Stimulated activated memory B cell treated with anti-CD40 and anti-IgM and Interleukin-4, amounts not matched to agents 10 μg/mL and 1 μg/mL and 100 μg/mL, for 72 hours (primary cell): Measurements from ENCODE around the gene TRHDE.
A peak's percentile ranks its signal among the peaks of the same experiment; 100 is the strongest.

Experiments
- ATAC-seq: fragments of 150-1000 bp; cut with Tn5 transposase; 2 replicates; pipeline ENCODE4 v1.10.0; 2021
- H3K27ac Mint-ChIP-seq: one replicate; pipeline ENCODE4 v1.8.0; 2022; ENCODE audit warnings: mild to moderate bottlenecking, mixed read lengths
- H3K27me3 Mint-ChIP-seq: one replicate; pipeline ENCODE4 v1.8.0; 2022; ENCODE audit warnings: mixed read lengths
- H3K36me3 Mint-ChIP-seq: one replicate; pipeline ENCODE4 v1.8.0; 2022; ENCODE audit warnings: mixed read lengths
- H3K4me1 Mint-ChIP-seq: one replicate; pipeline ENCODE4 v1.8.0; 2022; ENCODE audit warnings: mixed read lengths
- H3K4me3 Mint-ChIP-seq: one replicate; pipeline ENCODE4 v1.8.0; 2022; ENCODE audit warnings: mild to moderate bottlenecking, moderate library complexity, mixed read lengths
- H3K9me3 Mint-ChIP-seq: one replicate; pipeline ENCODE4 v1.8.0; 2022; ENCODE audit warnings: mixed read lengths

TRHDE gene

GRCh38 chr12:72521326-72521725 lies 249.2 kb downstream of the TRHDE start:
- ATAC-seq, result no peak
- Mint-ChIP-seq H3K27ac (no peak overlapping the region), H3K27me3 (no peaks in the 10 kb centered on the region), H3K36me3 (no peaks in the 10 kb centered on the region), H3K4me1 (no peaks in the 10 kb centered on the region), H3K9me3 (peaks cover 3% of the 10 kb centered on the region), H3K4me3 (no peak overlapping the region)

- H3K9me3 Mint-ChIP-seq, result peaks cover 6% of the 10 kb centered on the region
- no peaks in the 10 kb centered on the region for H3K27me3 Mint-ChIP-seq
- no peaks in the 10 kb centered on the region for H3K36me3 Mint-ChIP-seq
- H3K27ac Mint-ChIP-seq, result no peak overlapping the region
- no peaks in the 10 kb centered on the region for H3K4me1 Mint-ChIP-seq
- no peak for ATAC-seq
- no peak overlapping the region for H3K4me3 Mint-ChIP-seq
Measured at GRCh38 chr12:72522411-72522810, 250.2 kb downstream of the TRHDE start.

DNA sequence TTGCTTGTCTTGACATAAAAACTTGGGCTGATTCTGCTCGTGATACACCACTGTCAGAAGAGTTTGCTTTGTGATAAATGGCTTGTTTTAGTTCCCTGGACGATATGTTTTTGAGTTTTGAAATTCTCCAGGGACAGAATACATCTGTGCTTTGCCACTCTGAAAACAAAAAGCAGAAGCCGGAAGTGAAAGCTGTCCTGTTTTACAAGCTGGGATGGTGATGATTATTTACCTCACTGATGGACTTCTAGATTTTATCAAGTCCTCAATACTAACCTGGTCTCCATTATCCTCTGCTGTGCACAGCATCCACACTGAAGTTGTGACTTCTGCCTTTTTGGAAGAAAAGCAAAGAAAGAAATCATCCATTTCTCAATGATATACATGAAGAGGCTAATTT lies 251.6 kb downstream of the TRHDE start:
- ATAC-seq, result no peak
- H3K36me3 Mint-ChIP-seq, result no peaks in the 10 kb centered on the region
- no peak overlapping the region for H3K4me3 Mint-ChIP-seq
- no peaks in the 10 kb centered on the region for H3K4me1 Mint-ChIP-seq
- no peaks in the 10 kb centered on the region for H3K27me3 Mint-ChIP-seq
- H3K9me3 Mint-ChIP-seq, result peaks cover 6% of the 10 kb centered on the region
- H3K27ac Mint-ChIP-seq, result no peak overlapping the region

DNA sequence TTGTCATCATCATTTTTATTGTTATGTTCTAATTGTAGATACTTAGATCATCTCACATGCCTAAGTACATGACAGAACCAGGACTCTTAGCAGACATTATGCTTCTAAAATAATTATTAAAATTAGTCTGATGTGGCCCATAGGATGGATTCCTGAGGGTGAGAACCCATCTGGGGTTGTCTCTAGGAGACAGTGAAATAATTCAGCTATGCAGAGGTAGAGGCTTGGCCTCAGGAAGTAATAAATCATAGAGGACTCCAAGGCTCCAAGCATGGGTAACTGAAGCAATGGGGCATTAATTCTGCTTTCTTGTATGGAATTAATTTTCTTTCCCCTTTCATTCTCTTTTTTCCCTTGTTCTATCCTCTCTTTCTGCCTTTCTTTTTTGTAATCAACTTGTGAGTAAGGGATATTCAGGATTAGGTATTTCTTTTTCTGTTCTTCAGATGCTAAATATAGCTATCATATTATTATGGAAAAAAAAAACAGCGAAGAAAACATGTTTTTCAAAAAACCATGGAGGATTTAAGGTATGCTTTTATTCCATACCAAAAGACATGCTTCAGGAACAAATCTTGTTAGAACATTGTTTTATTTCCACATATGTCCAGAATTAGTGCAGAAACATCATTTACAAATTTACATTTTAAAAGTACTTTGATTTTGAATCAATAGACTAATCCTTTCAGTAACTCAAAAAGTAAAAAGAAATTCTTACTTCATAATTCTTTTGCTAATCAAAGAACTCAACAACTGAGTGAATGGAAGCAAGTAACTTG lies 263.2 kb downstream of the TRHDE start:
- Mint-ChIP-seq H3K27ac (no peak overlapping the region), H3K4me1 (no peaks in the 10 kb centered on the region), H3K36me3 (no peaks in the 10 kb centered on the region), H3K9me3 (peaks cover 10% of the 10 kb centered on the region), H3K4me3 (no peak overlapping the region), H3K27me3 (peaks cover 7% of the 10 kb centered on the region)
- no peak for ATAC-seq

DNA sequence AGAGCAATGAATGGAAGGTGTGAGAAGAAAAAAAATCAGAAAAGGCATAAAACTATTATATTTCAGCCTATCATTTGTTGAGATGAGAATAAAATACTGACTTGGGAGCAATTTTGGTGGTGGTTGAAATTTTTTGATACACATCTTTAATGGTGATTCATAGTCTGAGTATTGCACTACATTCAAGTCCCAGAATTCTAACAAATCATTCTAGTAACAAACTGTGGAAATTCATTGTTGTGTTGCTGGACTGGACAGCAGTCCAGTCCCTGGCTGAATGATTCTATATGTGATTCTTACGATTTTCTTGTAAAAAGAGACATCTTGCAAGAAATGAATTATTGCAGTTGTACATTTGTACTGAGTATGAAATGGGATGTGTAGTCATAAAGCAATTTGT lies 268.6 kb downstream of the TRHDE start:
- ATAC-seq, result no peak
- peaks cover 7% of the 10 kb centered on the region for H3K9me3 Mint-ChIP-seq
- H3K27me3 Mint-ChIP-seq, result no peaks in the 10 kb centered on the region
- H3K36me3 Mint-ChIP-seq, result no peaks in the 10 kb centered on the region
- H3K27ac Mint-ChIP-seq, result no peak overlapping the region
- H3K4me3 Mint-ChIP-seq, result no peak overlapping the region
- H3K4me1 Mint-ChIP-seq, result no peaks in the 10 kb centered on the region

DNA sequence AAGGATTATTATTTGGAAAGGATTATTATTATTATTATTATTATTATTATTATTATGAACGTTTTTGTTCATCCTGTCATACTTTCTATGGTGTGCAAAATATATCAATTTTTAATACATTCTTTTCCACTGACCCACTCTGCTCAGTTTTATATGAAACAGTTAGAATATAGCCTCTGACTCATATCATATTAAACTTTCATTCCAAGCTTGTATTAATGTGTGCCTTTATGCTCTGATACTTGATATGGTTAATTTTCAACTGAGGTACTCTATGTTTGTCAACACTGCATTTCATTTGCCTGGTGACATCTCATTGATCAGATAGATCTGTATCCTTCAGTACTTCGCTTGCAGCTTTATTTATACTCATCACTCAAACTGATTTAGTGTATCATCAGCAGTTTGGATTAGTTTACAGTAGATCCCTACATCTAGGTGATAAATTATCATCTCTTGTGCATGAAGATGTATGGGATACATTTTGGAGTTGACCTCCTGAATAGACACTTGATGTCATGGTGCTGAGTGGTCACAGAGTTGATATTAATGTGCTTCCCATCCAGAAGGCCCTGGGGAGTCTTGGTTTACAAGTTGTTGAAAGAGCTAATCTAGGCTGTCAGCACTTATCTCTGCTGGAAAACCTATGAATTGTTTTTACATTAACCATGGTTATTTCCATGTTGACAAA lies 271.8 kb downstream of the TRHDE start:
- ATAC-seq, result no peak
- no peaks in the 10 kb centered on the region for H3K9me3 Mint-ChIP-seq
- no peaks in the 10 kb centered on the region for H3K36me3 Mint-ChIP-seq
- no peak overlapping the region for H3K4me3 Mint-ChIP-seq
- H3K27me3 Mint-ChIP-seq, result no peaks in the 10 kb centered on the region
- no peak overlapping the region for H3K27ac Mint-ChIP-seq
- H3K4me1 Mint-ChIP-seq, result no peaks in the 10 kb centered on the region

GRCh38 chr12:72546106-72546505 lies 273.9 kb downstream of the TRHDE start:
- Mint-ChIP-seq H3K4me3 (no peak overlapping the region), H3K4me1 (no peaks in the 10 kb centered on the region), H3K27ac (no peak overlapping the region), H3K36me3 (no peaks in the 10 kb centered on the region), H3K27me3 (no peaks in the 10 kb centered on the region), H3K9me3 (no peaks in the 10 kb centered on the region)
- no peak for ATAC-seq

- no peak overlapping the region for H3K4me3 Mint-ChIP-seq
- no peaks in the 10 kb centered on the region for H3K4me1 Mint-ChIP-seq
- no peaks in the 10 kb centered on the region for H3K36me3 Mint-ChIP-seq
- no peaks in the 10 kb centered on the region for H3K9me3 Mint-ChIP-seq
- H3K27me3 Mint-ChIP-seq, result no peaks in the 10 kb centered on the region
- ATAC-seq, result no peak
- H3K27ac Mint-ChIP-seq, result no peak overlapping the region
Measured at GRCh38 chr12:72547573-72547972, 275.4 kb downstream of the TRHDE start.

GRCh38 chr12:72549184-72549583 lies 277.0 kb downstream of the TRHDE start:
- Mint-ChIP-seq H3K36me3 (no peaks in the 10 kb centered on the region), H3K27ac (no peak overlapping the region), H3K27me3 (no peaks in the 10 kb centered on the region), H3K4me3 (no peak overlapping the region), H3K9me3 (no peaks in the 10 kb centered on the region), H3K4me1 (no peaks in the 10 kb centered on the region)
- ATAC-seq, result no peak

DNA sequence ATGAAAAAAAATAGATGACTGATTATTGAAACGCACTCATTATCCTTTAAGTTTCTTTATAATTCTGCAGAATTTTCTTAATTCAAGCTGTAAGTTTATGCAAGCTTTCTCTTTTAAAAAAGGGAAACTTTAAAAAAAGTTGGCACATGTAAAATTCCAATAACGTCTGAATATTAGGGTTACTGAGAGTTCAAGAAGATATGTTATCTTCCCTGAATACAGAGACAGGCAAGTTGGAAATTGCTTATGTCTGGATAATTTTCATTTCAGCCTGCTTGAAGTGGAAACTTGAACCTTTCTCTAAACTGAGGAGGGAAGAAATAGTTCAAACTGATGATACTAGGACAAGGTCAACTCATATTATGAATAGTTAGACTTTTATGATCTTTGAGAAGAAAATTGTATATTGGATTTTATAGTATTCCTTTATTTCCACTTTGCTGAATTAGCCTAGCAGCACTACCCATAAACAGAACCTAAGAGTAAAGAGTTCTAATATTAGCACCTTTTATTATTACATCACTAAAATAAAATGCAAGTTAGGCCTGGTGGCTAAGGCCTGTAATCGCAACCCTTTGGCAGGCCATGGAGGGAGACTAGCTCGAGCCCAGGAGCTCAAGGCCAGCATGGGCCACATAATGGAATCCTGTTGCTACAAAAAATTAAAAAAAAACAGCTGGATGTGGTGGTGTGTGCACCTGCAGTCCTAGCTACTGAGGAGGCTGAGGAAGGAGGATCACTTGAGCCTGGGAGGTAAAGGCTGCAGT lies 288.0 kb downstream of the TRHDE start:
- Mint-ChIP-seq H3K27me3 (no peaks in the 10 kb centered on the region), H3K9me3 (no peaks in the 10 kb centered on the region), H3K27ac (no peak overlapping the region), H3K36me3 (no peaks in the 10 kb centered on the region), H3K4me1 (no peaks in the 10 kb centered on the region), H3K4me3 (no peak overlapping the region)
- no peak for ATAC-seq

GRCh38 chr12:72570601-72571000 lies 298.4 kb downstream of the TRHDE start:
- no peak overlapping the region for H3K27ac Mint-ChIP-seq
- H3K36me3 Mint-ChIP-seq, result no peaks in the 10 kb centered on the region
- no peaks in the 10 kb centered on the region for H3K27me3 Mint-ChIP-seq
- ATAC-seq, result peak; percentile 43
- H3K4me1 Mint-ChIP-seq, result no peaks in the 10 kb centered on the region
- H3K9me3 Mint-ChIP-seq, result no peaks in the 10 kb centered on the region
- H3K4me3 Mint-ChIP-seq, result no peak overlapping the region

DNA sequence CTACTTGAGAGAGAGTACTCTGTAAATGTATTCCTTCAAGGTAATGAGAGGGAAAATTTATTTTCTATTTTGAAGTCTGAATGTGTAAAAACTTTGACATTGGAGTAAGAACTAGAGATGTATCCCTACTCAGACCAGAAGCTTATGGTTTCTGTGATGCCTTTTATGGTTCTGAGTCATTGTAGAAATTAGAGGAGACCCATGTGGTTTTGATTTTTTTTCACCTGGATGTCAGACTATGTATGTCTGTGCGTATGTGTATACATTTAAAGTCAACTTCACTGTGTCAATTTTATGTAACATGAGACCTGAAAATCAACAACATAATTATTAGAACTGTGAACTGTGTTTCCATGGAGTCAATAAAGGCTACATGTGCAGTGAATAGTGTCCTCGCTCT lies 302.0 kb downstream of the TRHDE start:
- H3K4me1 Mint-ChIP-seq, result no peaks in the 10 kb centered on the region

DNA sequence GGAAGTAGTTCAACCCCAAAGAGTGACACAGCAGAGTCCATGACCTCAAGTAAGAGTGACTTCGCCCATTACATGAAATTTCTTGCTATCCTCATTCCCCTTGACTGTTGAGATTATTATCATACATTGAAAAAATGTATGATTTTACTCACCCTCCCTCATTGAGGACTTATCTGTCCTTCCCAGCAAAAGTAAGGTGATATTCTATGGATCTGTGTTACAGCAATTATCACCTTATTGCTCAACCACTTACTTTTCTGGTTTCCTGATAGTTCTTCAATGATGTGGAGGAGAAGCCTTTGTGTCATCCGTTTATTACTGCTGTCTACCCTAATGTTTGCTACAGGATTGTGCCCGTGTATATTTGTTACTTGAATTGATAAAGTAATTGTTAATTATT lies 306.2 kb downstream of the TRHDE start:
- no peak for ATAC-seq
- H3K27ac Mint-ChIP-seq, result no peak overlapping the region
- H3K4me3 Mint-ChIP-seq, result no peak overlapping the region
- no peaks in the 10 kb centered on the region for H3K27me3 Mint-ChIP-seq
- H3K4me1 Mint-ChIP-seq, result no peaks in the 10 kb centered on the region
- H3K9me3 Mint-ChIP-seq, result no peaks in the 10 kb centered on the region
- H3K36me3 Mint-ChIP-seq, result no peaks in the 10 kb centered on the region

More for the DNA sequence above, 302.0 kb downstream of the TRHDE start:
- H3K36me3 Mint-ChIP-seq, result no peaks in the 10 kb centered on the region
- H3K9me3 Mint-ChIP-seq, result no peaks in the 10 kb centered on the region
- H3K27me3 Mint-ChIP-seq, result no peaks in the 10 kb centered on the region
- no peak overlapping the region for H3K27ac Mint-ChIP-seq
- H3K4me3 Mint-ChIP-seq, result no peak overlapping the region
- ATAC-seq, result no peak

GRCh38 chr12:72586456-72586855 lies 314.3 kb downstream of the TRHDE start:
- Mint-ChIP-seq H3K27ac (no peak overlapping the region), H3K27me3 (no peaks in the 10 kb centered on the region), H3K9me3 (peaks cover 10% of the 10 kb centered on the region), H3K4me3 (no peak overlapping the region), H3K4me1 (no peaks in the 10 kb centered on the region), H3K36me3 (no peaks in the 10 kb centered on the region)
- ATAC-seq, result no peak

- H3K4me1 Mint-ChIP-seq, result no peaks in the 10 kb centered on the region
- no peaks in the 10 kb centered on the region for H3K27me3 Mint-ChIP-seq
- ATAC-seq, result no peak
- no peak overlapping the region for H3K27ac Mint-ChIP-seq
- H3K9me3 Mint-ChIP-seq, result peaks cover 14% of the 10 kb centered on the region
- no peak overlapping the region for H3K4me3 Mint-ChIP-seq
- H3K36me3 Mint-ChIP-seq, result no peaks in the 10 kb centered on the region
Measured at GRCh38 chr12:72602581-72602980, 330.4 kb downstream of the TRHDE start.
